ENCODE measurements around the gene FSTL3. TPM values are rescaled to one million over a fixed set of nuclear protein-coding genes. Genes with fewer than 3 reads are reported as not detected.
A peak's percentile ranks its signal among the peaks of the same experiment; 100 is the strongest.

FSTL3 gene
- total and polyA plus RNA-seq, 2 of the 8 experiments (the other 6 are each of a cell fraction or from before 2014, with no cell fraction given): 8.1 to 11.8 TPM

DNA sequence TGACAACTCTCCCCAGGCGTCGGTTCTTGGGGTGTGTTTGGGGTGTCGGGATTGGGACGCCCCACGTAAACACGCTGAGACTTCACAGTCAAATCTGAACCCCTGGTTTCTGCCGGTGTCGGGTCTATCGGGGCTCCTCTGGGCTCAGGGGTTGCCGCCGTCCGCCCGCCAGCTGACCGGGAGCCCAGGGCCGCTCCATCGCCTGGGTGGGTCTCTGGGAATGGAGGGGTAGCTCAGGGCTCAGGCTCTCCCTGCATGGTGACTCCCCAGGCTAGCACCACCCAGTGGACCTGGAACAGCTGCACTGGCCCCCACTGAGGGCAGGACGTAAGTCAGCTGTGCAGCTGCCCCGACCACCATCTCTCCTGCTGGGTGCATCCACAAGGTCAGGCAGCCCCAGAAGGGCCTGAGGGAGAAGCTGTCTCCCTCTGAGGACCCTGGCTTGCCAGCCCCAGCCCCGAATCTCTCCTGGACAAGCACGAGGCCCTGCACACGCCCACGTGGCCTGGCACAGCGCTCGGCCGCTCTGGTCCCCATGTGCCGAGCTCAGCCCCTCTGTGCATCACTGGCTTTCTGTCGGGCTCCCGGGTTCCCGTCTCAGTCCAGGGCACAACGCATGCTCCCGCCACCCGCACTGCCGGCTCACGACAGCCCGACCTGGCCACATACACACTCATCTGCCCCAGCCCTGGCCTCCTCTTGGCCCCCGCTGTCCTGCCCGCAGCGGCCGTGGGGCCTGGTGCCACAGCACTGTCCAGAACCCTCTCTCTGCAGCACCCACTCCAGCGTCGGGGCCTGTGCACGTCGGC lies 19.2 kb upstream of the FSTL3 start:
- Histone ChIP-seq H2BK12ac (ENCODE audit: low read depth, low read length) (no peak overlapping the region), H2BK120ac (replicated peaks; ENCODE audit: low read depth, low read length) (no peak overlapping the region), H3K27ac (ENCODE audit: low read depth, low read length) (no peak overlapping the region), H3K36me3 (ENCODE audit: control insufficient read depth in 2 of 4, insufficient read depth in 4 of 4, low read length in 3 of 4) (peaks cover 0 to 14% (median 3%) of the 10 kb centered on the region in 4 experiments; a peak in 5 of 8 replicates), H2BK5ac (ENCODE audit: low read depth, low read length) (no peak overlapping the region), H4K5ac (ENCODE audit: insufficient read length, low read depth, low read length) (no peak overlapping the region), H3K23me2 (ENCODE audit: low read depth, low read length) (peaks cover under 1% of the 10 kb centered on the region; the same call in 1 of the 2 replicates), H3K56ac (replicated peaks; ENCODE audit: insufficient read length, low read depth, low read length) (no peak overlapping the region), H3K4me1 (replicated peaks in 1 of 4; ENCODE audit: control insufficient read depth in 3 of 4, insufficient read depth in 4 of 4, low read length in 3 of 4) (peaks cover 0 to 11% (median 5%) of the 10 kb centered on the region in 4 experiments; a peak in 5 of 7 replicates), H3K4me2 (ENCODE audit: insufficient read depth in 1 of 2, low read depth in 2 of 2, low read length in 2 of 2) (no peak overlapping the region), H3K4me3 (ENCODE audit: extremely low read depth in 1 of 4, insufficient read depth in 2 of 4, low read depth in 3 of 4, low read length in 4 of 4) (no peak overlapping the region), H4K91ac (replicated peaks; ENCODE audit: insufficient read length, low read length) (no peak overlapping the region), H3K9me3 (ENCODE audit: insufficient read depth in 2 of 2, low read depth in 1 of 2, low read length in 1 of 2) (no peaks in the 10 kb centered on the region), H3K14ac (ENCODE audit: insufficient read length) (no peak overlapping the region), H3K79me1 (ENCODE audit: low read depth, low read length) (peaks cover 18% of the 10 kb centered on the region), H4K8ac (ENCODE audit: extremely low read depth, insufficient read depth, low read length) (no peak overlapping the region), H4K20me1 (replicated peaks in 1 of 2; ENCODE audit: control insufficient read depth in 1 of 2, insufficient read depth in 2 of 2, low read length in 2 of 2) (peaks cover 60 to 64% of the 10 kb centered on the region in 2 experiments), H2AFZ (ENCODE audit: low read length) (no peak overlapping the region), H3K4ac (replicated peaks; ENCODE audit: insufficient read length, low read depth, low read length) (no peak overlapping the region), H3K27me3 (replicated peaks in 1 of 4; ENCODE audit: control insufficient read depth in 3 of 4, extremely low read depth in 1 of 4, insufficient read depth in 3 of 4, low read length in 3 of 4) (no peaks in the 10 kb centered on the region), H2AK5ac (ENCODE audit: low read depth, low read length) (no peak overlapping the region), H3K18ac (ENCODE audit: extremely low read depth, low read length) (no peak overlapping the region), H2BK15ac (ENCODE audit: low read length) (no peak overlapping the region), H3K79me2 (ENCODE audit: control insufficient read depth in 1 of 2, insufficient read depth in 2 of 2, low read length in 2 of 2) (peaks cover 55 to 98% of the 10 kb centered on the region in 2 experiments), H3K9ac (replicated peaks in 1 of 4; ENCODE audit: extremely low read depth in 1 of 4, low read depth in 3 of 4, low read length in 3 of 4) (peak overlapping the region in 1 of 4 experiments; percentile 41; a peak in 1 of 7 replicates), H2BK20ac (ENCODE audit: low read length) (no peak overlapping the region), H3K23ac (ENCODE audit: insufficient read length) (no peak overlapping the region)
- ChIA-PET CTCF (ENCODE audit: partially characterized antibody) (interaction anchor here (1.9 kb wide), 1 partner anchor 29 kb away, joined by 10 read pairs; no protein-coding TSS in a partner anchor), POLR2A (ENCODE audit: partially characterized antibody) (interaction anchor here (0.6 to 2.0 kb wide), 7 partner anchors 9 to 156 kb away, joined by 3 to 9 read pairs (median 3); no protein-coding TSS in a partner anchor)
- 97% methylated on average over 42 of the region's 43 CpGs; no CpG with 5 or more reads in 1 of the 2 experiments for WGBS, 2 experiments (ENCODE audit: extremely low coverage in 1 of 2, insufficient coverage in 1 of 2, insufficient read length in 1 of 2, insufficient replicate concordance in 2 of 2, low coverage in 1 of 2, low lambda C conversion rate in 2 of 2, missing lambda C conversion rate in 1 of 2)
- no peak for FAIRE-seq
- no peak for DNase-seq (ENCODE audit: low read depth in 1 of 2, low spot score in 2 of 2)
- TF ChIP-seq RAD21 (IDR thresholded peaks at IDR 0.05 in 1 of 2, conservative IDR thresholded peaks at IDR 0.05 in 1 of 2; ENCODE audit: low read depth in 2 of 2, low read length in 2 of 2) (no peak), CHD1 (IDR thresholded peaks at IDR 0.05; ENCODE audit: low read depth, low read length) (no peak), RFX5 (IDR thresholded peaks at IDR 0.05; ENCODE audit: borderline replicate concordance, low read depth, low read length) (no peak), TCF12 (IDR thresholded peaks at IDR 0.05; ENCODE audit: low read depth, low read length) (no peak), EZH2 (IDR thresholded peaks at IDR 0.05; ENCODE audit: low read depth, low read length, severe bottlenecking) (no peak), CBX5 (IDR thresholded peaks at IDR 0.05; ENCODE audit: low read depth, low read length) (no peak), JUND (IDR thresholded peaks at IDR 0.05; ENCODE audit: low read length) (no peak), RBBP5 (IDR thresholded peaks at IDR 0.05; ENCODE audit: borderline replicate concordance, low read depth, low read length) (no peak)
- TF ChIP-seq, protein P1, sequence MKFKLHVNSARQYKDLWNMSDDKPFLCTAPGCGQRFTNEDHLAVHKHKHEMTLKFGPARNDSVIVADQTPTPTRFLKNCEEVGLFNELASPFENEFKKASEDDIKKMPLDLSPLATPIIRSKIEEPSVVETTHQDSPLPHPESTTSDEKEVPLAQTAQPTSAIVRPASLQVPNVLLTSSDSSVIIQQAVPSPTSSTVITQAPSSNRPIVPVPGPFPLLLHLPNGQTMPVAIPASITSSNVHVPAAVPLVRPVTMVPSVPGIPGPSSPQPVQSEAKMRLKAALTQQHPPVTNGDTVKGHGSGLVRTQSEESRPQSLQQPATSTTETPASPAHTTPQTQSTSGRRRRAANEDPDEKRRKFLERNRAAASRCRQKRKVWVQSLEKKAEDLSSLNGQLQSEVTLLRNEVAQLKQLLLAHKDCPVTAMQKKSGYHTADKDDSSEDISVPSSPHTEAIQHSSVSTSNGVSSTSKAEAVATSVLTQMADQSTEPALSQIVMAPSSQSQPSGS (IDR thresholded peaks at IDR 0.05; ENCODE audit: low read length): no peak
